ENCODE data around the gene PLEKHA8.

GRCh38 chr7:30076411-30076810, 48.2 kb downstream of the PLEKHA8 start:
- TF ChIP-seq CTCF (IDR thresholded peaks at IDR 0.05) = no peak
- TF ChIP-seq POLR2A (IDR thresholded peaks at IDR 0.05) = no peak

Measured in adrenal gland (tissue), 5 donors.